Measurements from ENCODE around the gene SREK1.
"Not testable (repeated sequence)": the region's sequence is repeated elsewhere in the genome, so short reads cannot be mapped to it uniquely, and the experiment has no call there.

SREK1 gene

GRCh38 chr5:66209794-66210193 is 65.7 kb downstream of the SREK1 start:
- DNase-seq (ENCODE audit: extremely low read depth in 1 of 2, low read depth in 1 of 2): no peak

- no peak for DNase-seq (ENCODE audit: extremely low read depth in 1 of 2, low read depth in 1 of 2)
Measured at GRCh38 chr5:66213533-66213932, 69.4 kb downstream of the SREK1 start.

DNA sequence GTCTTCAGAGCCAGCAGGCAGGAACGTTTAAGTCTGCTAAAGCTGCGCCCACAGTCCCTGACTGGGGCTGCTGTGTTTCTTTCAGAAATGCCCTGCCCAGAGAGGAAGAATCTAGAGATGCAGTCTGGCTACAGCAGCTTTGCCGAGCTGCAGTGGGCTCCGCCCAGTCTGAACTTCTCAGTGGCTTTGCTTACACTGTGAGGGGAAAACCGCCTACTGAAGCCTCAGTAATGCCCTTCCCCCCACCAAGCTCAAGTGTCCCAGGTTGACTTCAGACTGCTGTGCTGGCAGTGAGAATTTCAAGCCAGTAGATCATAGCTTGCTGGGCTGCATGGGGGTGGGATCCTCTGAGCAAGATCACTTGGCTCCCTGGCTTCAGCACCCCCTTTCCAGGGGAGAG is 78.4 kb downstream of the SREK1 start:
- DNase-seq (ENCODE audit: extremely low read depth in 1 of 2, low read depth in 1 of 2): no peak

DNA sequence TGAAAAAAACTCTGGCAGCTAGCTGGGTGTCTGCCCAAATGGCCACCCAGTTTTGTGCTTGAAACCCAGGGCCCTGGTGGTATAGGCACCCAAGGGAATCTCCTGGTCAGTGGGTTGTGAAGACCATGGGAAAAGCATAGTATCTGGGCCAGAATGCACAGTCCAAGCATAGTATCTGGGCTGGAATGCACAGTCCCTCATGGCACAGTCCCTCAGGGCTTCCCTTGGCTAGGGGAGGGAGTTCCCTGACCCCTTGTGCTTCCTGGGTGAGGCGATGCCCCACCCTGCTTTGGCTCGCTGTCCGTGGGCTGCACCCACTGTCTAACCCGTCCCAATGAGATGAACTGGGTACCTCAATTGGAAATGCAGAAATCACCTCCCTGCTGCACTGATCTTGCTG is 78.8 kb downstream of the SREK1 start:
- not testable (repeated sequence) for DNase-seq (ENCODE audit: extremely low read depth in 1 of 2, low read depth in 1 of 2)

DNA sequence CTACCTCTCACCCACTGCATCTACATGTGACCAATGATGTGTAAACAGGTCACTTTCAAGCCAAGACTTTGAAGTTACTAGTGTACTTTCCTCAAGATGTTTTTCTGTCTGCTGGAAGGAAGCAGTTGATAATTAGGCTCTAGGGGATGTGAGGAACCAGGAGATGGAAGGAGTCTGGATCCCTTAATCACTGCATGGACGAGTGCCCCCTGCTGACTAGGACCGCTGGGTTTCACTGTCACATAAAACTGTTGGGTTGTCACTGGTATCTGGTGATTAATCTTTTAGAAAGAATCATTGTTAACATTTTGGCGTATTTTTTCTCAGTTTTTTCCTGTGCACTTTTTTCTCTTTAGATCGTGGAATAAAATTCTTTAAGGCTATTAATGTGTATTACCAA is 79.5 kb downstream of the SREK1 start:
- DNase-seq (ENCODE audit: extremely low read depth in 1 of 2, low read depth in 1 of 2): no peak

GRCh38 chr5:66224274-66224673 is 80.2 kb downstream of the SREK1 start:
- no peak for DNase-seq (ENCODE audit: extremely low read depth in 1 of 2, low read depth in 1 of 2)

- DNase-seq (ENCODE audit: extremely low read depth in 1 of 2, low read depth in 1 of 2): no peak
Measured at GRCh38 chr5:66224773-66225553, 80.9 kb downstream of the SREK1 start.

DNA sequence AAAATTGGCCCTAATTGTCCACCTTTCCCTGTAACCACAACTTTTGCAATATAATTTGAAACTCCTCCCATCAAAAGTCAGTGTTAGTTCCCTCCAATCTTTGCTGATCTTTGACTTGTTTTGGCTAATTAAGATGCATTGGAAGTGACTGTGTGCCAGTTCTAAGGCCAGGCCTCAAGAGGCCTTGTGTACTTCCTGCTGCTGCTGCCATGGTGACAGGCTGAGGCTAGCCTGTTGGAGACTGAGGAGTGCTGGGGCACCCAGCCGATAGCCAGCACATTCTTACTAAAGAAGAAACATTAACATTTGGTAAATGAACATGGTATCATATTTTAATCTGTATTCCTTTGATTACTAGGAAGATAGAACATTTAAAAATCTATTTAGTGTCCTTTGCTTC is 86.5 kb downstream of the SREK1 start:
- DNase-seq (ENCODE audit: extremely low read depth in 1 of 2, low read depth in 1 of 2): no peak

DNA sequence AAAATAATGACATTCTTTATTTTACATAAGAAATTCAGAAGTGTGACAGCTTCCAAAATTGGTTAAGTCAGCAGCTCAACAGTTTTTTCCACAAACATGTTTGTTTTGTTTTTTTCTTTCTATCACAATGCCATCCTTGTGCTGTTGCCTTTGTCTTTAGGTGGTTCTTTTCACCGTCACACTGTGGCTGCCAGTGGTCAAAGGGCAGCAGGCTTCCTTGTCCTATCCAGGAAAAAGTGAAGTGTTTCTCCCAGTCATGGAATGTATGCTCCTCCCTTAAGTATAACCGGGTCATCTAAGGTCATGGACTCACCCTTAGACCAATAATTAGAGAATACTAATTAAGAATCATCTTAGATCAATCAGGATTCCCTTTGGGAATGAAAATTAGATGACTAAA is 87.4 kb downstream of the SREK1 start:
- DNase-seq (ENCODE audit: extremely low read depth in 1 of 2, low read depth in 1 of 2): no peak

- DNase-seq (ENCODE audit: extremely low read depth in 1 of 2, low read depth in 1 of 2): no peak
Measured at GRCh38 chr5:66232275-66232674, 88.2 kb downstream of the SREK1 start.

DNA sequence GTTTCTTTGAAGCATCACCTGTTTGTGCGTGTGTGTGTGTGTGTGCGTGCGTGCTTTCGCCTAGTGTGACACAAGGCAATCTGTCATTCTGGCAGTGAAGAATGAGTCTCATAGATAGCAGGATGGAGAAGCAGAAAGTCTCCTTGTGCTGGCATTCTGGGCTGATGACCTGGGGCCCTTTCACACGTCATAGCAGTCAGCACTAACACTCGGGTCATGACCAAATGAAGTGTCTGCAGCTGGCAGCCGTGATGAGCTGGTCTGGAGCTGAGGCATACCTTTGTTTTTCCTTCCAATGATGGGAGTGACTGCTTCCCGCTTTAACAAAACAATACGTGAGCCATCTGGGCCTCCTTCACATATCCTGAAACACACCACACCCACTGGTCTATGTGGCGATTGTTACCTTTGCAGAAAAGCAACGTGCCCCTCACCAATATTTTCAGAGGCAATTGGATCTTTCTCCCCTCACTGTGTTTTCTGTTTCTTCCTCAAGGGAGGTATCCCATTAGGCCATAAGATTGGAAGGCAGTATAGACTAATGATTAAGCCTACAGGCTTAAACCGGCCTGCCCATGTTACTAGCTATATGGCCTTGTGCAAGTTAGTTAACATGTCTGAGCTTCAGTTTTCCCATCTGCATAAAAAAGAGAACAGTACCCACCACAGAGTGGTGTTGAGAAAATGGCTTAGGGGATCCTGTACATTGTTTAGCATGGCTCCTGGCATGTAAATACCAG is 88.8 kb downstream of the SREK1 start:
- DNase-seq (ENCODE audit: extremely low read depth in 1 of 2, low read depth in 1 of 2): no peak

Data from stimulated activated CD8-positive, alpha-beta memory T cell treated with anti-CD3 and anti-CD28 coated beads, Interleukin-7, amount 100 ng/mL, for 48 hours (primary cell).